Stimulated activated CD8-positive, alpha-beta memory T cell treated with anti-CD3 and anti-CD28 coated beads, Interleukin-7, amount 100 ng/mL, for 4 hours (primary cell): ENCODE measurements around the gene ATG7.
"Not testable (repeated sequence)": the region's sequence is repeated elsewhere in the genome, so short reads cannot be mapped to it uniquely, and the experiment has no call there.

Experiments used
- DNase-seq, 2 donors: peaks; one replicate each; pipeline ENCODE4 v3.0.0-alpha.2; 2020; ENCODE audit warnings: low read depth in 2 of 2

The ATG7 gene

GRCh38 chr3:11423868-11424267 is 151.7 kb downstream of the ATG7 start:
- no peak for DNase-seq

- no peak for DNase-seq
Observed at GRCh38 chr3:11424277-11424676, 152.1 kb downstream of the ATG7 start.

- no peak for DNase-seq
Observed at GRCh38 chr3:11430207-11430606, 158.0 kb downstream of the ATG7 start.

- no peak for DNase-seq
Observed at GRCh38 chr3:11430624-11431023, 158.4 kb downstream of the ATG7 start.

GRCh38 chr3:11431319-11431718 is 159.1 kb downstream of the ATG7 start:
- no peak for DNase-seq

- no peak for DNase-seq
Observed at GRCh38 chr3:11434017-11434526, 161.9 kb downstream of the ATG7 start.

GRCh38 chr3:11434563-11435096 is 162.4 kb downstream of the ATG7 start:
- DNase-seq: no peak

- no peak for DNase-seq
Observed at GRCh38 chr3:11435440-11436165, 163.4 kb downstream of the ATG7 start.

- no peak for DNase-seq
Observed at GRCh38 chr3:11436775-11437174, 164.6 kb downstream of the ATG7 start.

- DNase-seq: no peak
Observed at GRCh38 chr3:11437506-11437905, 165.3 kb downstream of the ATG7 start.

GRCh38 chr3:11438646-11439045 is 166.4 kb downstream of the ATG7 start:
- DNase-seq: no peak

- not testable (repeated sequence) for DNase-seq
Observed at GRCh38 chr3:11441346-11441745, 169.1 kb downstream of the ATG7 start.

- no peak for DNase-seq
Observed at GRCh38 chr3:11444404-11444803, 172.2 kb downstream of the ATG7 start.

GRCh38 chr3:11445193-11445592 is 173.0 kb downstream of the ATG7 start:
- DNase-seq: not testable (repeated sequence)

GRCh38 chr3:11445883-11446282 is 173.7 kb downstream of the ATG7 start:
- no peak for DNase-seq

GRCh38 chr3:11447584-11448200 is 175.5 kb downstream of the ATG7 start:
- no peak for DNase-seq

GRCh38 chr3:11450015-11450414 is 177.8 kb downstream of the ATG7 start:
- no peak for DNase-seq

- no peak for DNase-seq
Observed at GRCh38 chr3:11452312-11452711, 180.1 kb downstream of the ATG7 start.

GRCh38 chr3:11452885-11453847 is 181.0 kb downstream of the ATG7 start:
- no peak for DNase-seq

GRCh38 chr3:11455956-11456355 is 183.8 kb downstream of the ATG7 start:
- DNase-seq: no peak

- no peak for DNase-seq
Observed at GRCh38 chr3:11457135-11457534, 184.9 kb downstream of the ATG7 start.
